ENCODE data around the gene STX1A. TPM values are rescaled to one million over a fixed set of nuclear protein-coding genes. Genes with fewer than 3 reads are reported as not detected.
"Not testable (repeated sequence)": the region's sequence is repeated elsewhere in the genome, so short reads cannot be mapped to it uniquely, and the experiment has no call there.

Gene STX1A
- polyA plus RNA-seq, 2 of the 4 experiments (the other 2 are of a cell fraction), result 49.2 to 81.7 TPM

GRCh38 chr7:73660594-73660993 lies 58.9 kb downstream of the STX1A start:
- DNase-seq (ENCODE audit: low read depth in 1 of 2, low spot score in 1 of 2); FAIRE-seq: not testable (repeated sequence)

GRCh38 chr7:73659983-73660382 lies 59.5 kb downstream of the STX1A start:
- peaks cover 4% of the 10 kb centered on the region; the same call in 1 of the 3 replicates for H3K4me1 ChIP-seq
- CTCF ChIA-PET, result interaction anchor here (0.6 to 2.6 kb wide), 7 partner anchors 9 to 148 kb away, joined by 3 to 8 read pairs (median 4); no protein-coding TSS in a partner anchor
- no peak overlapping the region for H3K4me3 ChIP-seq
- ATAC-seq, result no peak
- no peak for FAIRE-seq
- TF ChIP-seq, protein P1, sequence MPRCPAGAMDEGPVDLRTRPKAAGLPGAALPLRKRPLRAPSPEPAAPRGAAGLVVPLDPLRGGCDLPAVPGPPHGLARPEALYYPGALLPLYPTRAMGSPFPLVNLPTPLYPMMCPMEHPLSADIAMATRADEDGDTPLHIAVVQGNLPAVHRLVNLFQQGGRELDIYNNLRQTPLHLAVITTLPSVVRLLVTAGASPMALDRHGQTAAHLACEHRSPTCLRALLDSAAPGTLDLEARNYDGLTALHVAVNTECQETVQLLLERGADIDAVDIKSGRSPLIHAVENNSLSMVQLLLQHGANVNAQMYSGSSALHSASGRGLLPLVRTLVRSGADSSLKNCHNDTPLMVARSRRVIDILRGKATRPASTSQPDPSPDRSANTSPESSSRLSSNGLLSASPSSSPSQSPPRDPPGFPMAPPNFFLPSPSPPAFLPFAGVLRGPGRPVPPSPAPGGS (IDR thresholded peaks at IDR 0.05), result no peak
- TF ChIP-seq, protein P2, sequence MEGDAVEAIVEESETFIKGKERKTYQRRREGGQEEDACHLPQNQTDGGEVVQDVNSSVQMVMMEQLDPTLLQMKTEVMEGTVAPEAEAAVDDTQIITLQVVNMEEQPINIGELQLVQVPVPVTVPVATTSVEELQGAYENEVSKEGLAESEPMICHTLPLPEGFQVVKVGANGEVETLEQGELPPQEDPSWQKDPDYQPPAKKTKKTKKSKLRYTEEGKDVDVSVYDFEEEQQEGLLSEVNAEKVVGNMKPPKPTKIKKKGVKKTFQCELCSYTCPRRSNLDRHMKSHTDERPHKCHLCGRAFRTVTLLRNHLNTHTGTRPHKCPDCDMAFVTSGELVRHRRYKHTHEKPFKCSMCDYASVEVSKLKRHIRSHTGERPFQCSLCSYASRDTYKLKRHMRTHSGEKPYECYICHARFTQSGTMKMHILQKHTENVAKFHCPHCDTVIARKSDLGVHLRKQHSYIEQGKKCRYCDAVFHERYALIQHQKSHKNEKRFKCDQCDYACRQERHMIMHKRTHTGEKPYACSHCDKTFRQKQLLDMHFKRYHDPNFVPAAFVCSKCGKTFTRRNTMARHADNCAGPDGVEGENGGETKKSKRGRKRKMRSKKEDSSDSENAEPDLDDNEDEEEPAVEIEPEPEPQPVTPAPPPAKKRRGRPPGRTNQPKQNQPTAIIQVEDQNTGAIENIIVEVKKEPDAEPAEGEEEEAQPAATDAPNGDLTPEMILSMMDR (IDR thresholded peaks at IDR 0.05), result no peak
- TF ChIP-seq MYC (IDR thresholded peaks at IDR 0.05; ENCODE audit: borderline replicate concordance, low read length) (no peak), ZC3H11A (IDR thresholded peaks at IDR 0.05) (no peak), SMC3 (IDR thresholded peaks at IDR 0.05) (no peak), ZNF302 (CRISPR knock-in tag; IDR thresholded peaks at IDR 0.05) (no peak), PHF8 (IDR thresholded peaks at IDR 0.05; ENCODE audit: borderline replicate concordance, low read depth) (no peak)
- H3K27ac ChIP-seq, result no peak overlapping the region
- 40% methylated on average over 8 of the region's 8 CpGs for WGBS (ENCODE audit: missing lambda C conversion rate)
- POLR2A ChIA-PET, result no interaction called here
- no peak for DNase-seq (ENCODE audit: low read depth in 1 of 2, low spot score in 1 of 2)
- H3K9me3 ChIP-seq, result peaks cover 7% of the 10 kb centered on the region
- no peak overlapping the region for H3K4me2 ChIP-seq

More at GRCh38 chr7:73660594-73660993, 58.9 kb downstream of the STX1A start:
- H3K9me3 ChIP-seq, H3K27ac ChIP-seq, POLR2A ChIA-PET, H3K4me3 ChIP-seq, H3K4me2 ChIP-seq, ATAC-seq: not testable (repeated sequence)
- CTCF ChIA-PET, result interaction anchor here (1.4 to 2.4 kb wide), 4 partner anchors 9 to 65 kb away, joined by 4 to 10 read pairs (median 6); no protein-coding TSS in a partner anchor
- peaks cover 10% of the 10 kb centered on the region; the same call in 1 of the 3 replicates for H3K4me1 ChIP-seq
- WGBS (ENCODE audit: missing lambda C conversion rate), result 59% methylated on average over 4 of the region's 4 CpGs

GRCh38 chr7:73655309-73655708 lies 64.2 kb downstream of the STX1A start:
- H3K4me3 ChIP-seq; H3K4me2 ChIP-seq; DNase-seq (ENCODE audit: low read depth in 1 of 2, low spot score in 1 of 2); POLR2A ChIA-PET; H3K9me3 ChIP-seq; FAIRE-seq; H3K4me1 ChIP-seq; ATAC-seq; H3K27ac ChIP-seq: not testable (repeated sequence)
- CTCF ChIA-PET, result interaction anchor here (0.7 to 3.8 kb wide), 3 partner anchors 13 to 70 kb away, joined by 3 to 15 read pairs (median 3); partner anchors contain the start of gene VPS37D
- WGBS (ENCODE audit: missing lambda C conversion rate), result 62% methylated on average over 4 of the region's 4 CpGs

- Histone ChIP-seq H3K4me3 (no peak overlapping the region), H3K4me2 (no peak overlapping the region), H3K4me1 (peaks cover 7% of the 10 kb centered on the region; the same call in 2 of the 3 replicates), H3K9me3 (no peaks in the 10 kb centered on the region), H3K27ac (no peak overlapping the region)
- no peak for TF ChIP-seq PHF8 (IDR thresholded peaks at IDR 0.05; ENCODE audit: borderline replicate concordance, low read depth)
- TF ChIP-seq FOXS1 (CRISPR knock-in tag; IDR thresholded peaks at IDR 0.05), result no peak
- TF ChIP-seq PBX3 (IDR thresholded peaks at IDR 0.05), result no peak
- ATAC-seq, result no peak
- CTCF ChIA-PET, result interaction anchor here (0.8 to 1.8 kb wide), 9 partner anchors 9 to 82 kb away, joined by 3 to 7 read pairs (median 4); no protein-coding TSS in a partner anchor
- no peak for DNase-seq (ENCODE audit: low read depth in 1 of 2, low spot score in 1 of 2)
- WGBS (ENCODE audit: missing lambda C conversion rate), result 69% methylated on average over 10 of the region's 11 CpGs
- POLR2A ChIA-PET, result no interaction called here
- FAIRE-seq, result no peak
These were observed 66.9 kb downstream of the STX1A start for GRCh38 chr7:73652541-73652949.

DNA sequence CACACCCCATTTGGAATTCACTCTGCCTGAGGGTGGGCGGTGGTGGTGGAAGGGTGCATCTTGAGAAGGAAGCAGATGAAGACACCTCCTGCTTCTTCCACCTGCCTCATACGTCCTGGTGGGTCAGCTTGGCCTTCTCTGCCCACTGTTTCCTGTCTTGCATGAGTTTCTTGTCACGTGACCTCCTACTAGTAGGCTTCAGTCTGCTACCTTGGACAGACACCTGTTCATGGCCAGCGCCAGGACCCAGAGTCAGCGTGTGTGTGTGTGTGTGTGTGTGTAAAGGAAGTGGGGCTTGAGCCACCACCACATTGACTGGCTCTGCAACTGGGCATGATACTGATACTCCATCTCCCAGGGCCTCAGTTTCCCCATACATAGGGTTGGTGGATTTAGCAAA lies 68.9 kb downstream of the STX1A start:
- 69% methylated on average over 5 of the region's 5 CpGs for WGBS (ENCODE audit: missing lambda C conversion rate)
- Histone ChIP-seq H3K4me3 (no peak overlapping the region), H3K9me3 (no peaks in the 10 kb centered on the region), H3K27ac (no peak overlapping the region), H3K4me2 (no peak overlapping the region), H3K4me1 (peaks cover 13% of the 10 kb centered on the region; the same call in 2 of the 3 replicates)
- POLR2A ChIA-PET, result no interaction called here
- CTCF ChIA-PET, result interaction anchor here (1.1 kb wide), 1 partner anchor 27 kb away, joined by 4 read pairs; no protein-coding TSS in a partner anchor
- DNase-seq (ENCODE audit: low read depth in 1 of 2, low spot score in 1 of 2) (no peak), FAIRE-seq (no peak), ATAC-seq (no peak)
- TF ChIP-seq NFE2L2 (conservative IDR thresholded peaks at IDR 0.05; ENCODE audit: low read length) (no peak), HOXB13 (CRISPR knock-in tag; IDR thresholded peaks at IDR 0.05; ENCODE audit: low read depth) (no peak), HOXA7 (CRISPR knock-in tag; IDR thresholded peaks at IDR 0.05) (no peak), RCOR1 (IDR thresholded peaks at IDR 0.05; ENCODE audit: low read depth, low read length) (no peak), ZC3H11A (IDR thresholded peaks at IDR 0.05) (no peak)

Data from A549 (cell line).